HepG2 (cell line): ENCODE measurements around the gene TEX13D. TPM values are rescaled to one million over a fixed set of nuclear protein-coding genes. Genes with fewer than 3 reads are reported as not detected.

Source experiments
- ATAC-seq: fragments of 200-7000 bp; cut with Tn5 transposase; 3 replicates; pipeline ENCODE4 v1.9.1; 2020; ENCODE audit warnings: mild to moderate bottlenecking, moderate library complexity
- BruUV-seq: library from RNA; stranded (reverse); fragments of 400-500 nt; replicated peaks from 2 replicates; lab custom pipeline; 2021; lab: Mats Ljungman, UMichigan
- CTCF ChIA-PET: fragments of 300-600 bp; formaldehyde crosslinking; extraction: SDS; loops from one replicate; lab custom pipeline; 2021; ENCODE audit warnings: low total read pairs, inconsistent platforms, low intra/inter-chr PET ratio; lab: Yijun Ruan, JAX
- POLR2A ChIA-PET: fragments of 350-600 bp; sonication (Branson Sonifier 250); formaldehyde crosslinking; loops from one replicate; lab custom pipeline; 2020; ENCODE audit warnings: antibody characterized with exemption, inconsistent platforms; lab: Yijun Ruan, JAX
- DNase-seq: peaks from one replicate; pipeline ENCODE4 v3.0.0-alpha.2; 2015; ENCODE audit warnings: low spot score
- FAIRE-seq: peaks from 3 replicates; lab custom pipeline; 2011; peaks lifted over from hg19 to GRCh38; lab: Jason Lieb, UNC
- H2AFZ ChIP-seq: one replicate; pipeline ENCODE4 v1.6.1; 2011; ENCODE audit warnings: low read length, inconsistent platforms
- H3K27ac ChIP-seq: fragments of 300-600 bp; 3 replicates; pipeline ENCODE4 v1.8.0; 2011; ENCODE audit warnings: mixed run types, mild to moderate bottlenecking, mixed read lengths, low read length, inconsistent platforms; ENCODE audit not compliant: insufficient read depth; ENCODE audit errors: extremely low read length
- H3K27me3 ChIP-seq, 2 experiments: fragments of 200-600 bp in 1 of 2; 2 replicates in 1 of 2; 3 replicates in 1 of 2; pipeline versions ENCODE4 v1.6.0 to v1.8.0; 2011; ENCODE audit warnings: low read length in 2 of 2, mild to moderate bottlenecking in 2 of 2, moderate library complexity in 2 of 2, inconsistent platforms in 1 of 2; ENCODE audit not compliant: insufficient read depth in 2 of 2, control insufficient read depth in 1 of 2
- H3K36me3 ChIP-seq, 2 experiments: fragments of 200-600 bp in 1 of 2; replicated peaks in 1 of 2; 2 replicates in 1 of 2; 3 replicates in 1 of 2; pipeline versions ENCODE4 v1.5.1 to v1.8.0; 2011; ENCODE audit warnings: low read length in 2 of 2, inconsistent platforms in 1 of 2; ENCODE audit not compliant: insufficient read depth in 2 of 2, control insufficient read depth in 1 of 2
- H3K4me1 ChIP-seq: 2 replicates; pipeline ENCODE4 v1.5.1; 2012; ENCODE audit warnings: low read length, inconsistent platforms; ENCODE audit not compliant: insufficient read depth
- H3K4me2 ChIP-seq: 2 replicates; pipeline ENCODE4 v1.6.0; 2011; ENCODE audit warnings: low read depth, low read length, inconsistent platforms
- H3K4me3 ChIP-seq, 3 experiments: fragments of 200-600 bp in 1 of 3; sonication (generic), shearing (Covaris generic) in 1 of 3; replicated peaks in 1 of 3; 2 replicates each; pipeline ENCODE4 v1.5.1; 2011 to 2016; ENCODE audit warnings: low read length in 3 of 3, inconsistent platforms in 2 of 3, low read depth in 2 of 3, mild to moderate bottlenecking in 2 of 3, control low read depth in 1 of 3, mixed read lengths in 1 of 3; ENCODE audit not compliant: insufficient read depth in 1 of 3
- H3K79me2 ChIP-seq: one replicate; pipeline ENCODE4 v1.6.1; 2011; ENCODE audit warnings: low read length, inconsistent platforms; ENCODE audit not compliant: insufficient read depth
- H3K9ac ChIP-seq: 2 replicates; pipeline ENCODE4 v1.6.0; 2011; ENCODE audit warnings: mild to moderate bottlenecking, low read depth, low read length, inconsistent platforms; ENCODE audit not compliant: insufficient read depth
- H3K9me3 ChIP-seq: 2 replicates; pipeline ENCODE4 v1.5.1; 2012; ENCODE audit warnings: mild to moderate bottlenecking, low read length
- H4K20me1 ChIP-seq: 2 replicates; pipeline ENCODE4 v1.6.0; 2011; ENCODE audit warnings: inconsistent platforms, mild to moderate bottlenecking, low read length, moderate library complexity; ENCODE audit not compliant: insufficient read depth
- GFI1 ChIP-seq: sonication (generic); formaldehyde crosslinking; IDR thresholded peaks from 2 replicates; pipeline ENCODE4 v1.5.0; 2020; ENCODE audit warnings: missing genetic modification reagents, mild to moderate bottlenecking, borderline replicate concordance
- HMG20A ChIP-seq: IDR thresholded peaks from 2 replicates; pipeline ENCODE4 v1.6.1; 2016; ENCODE audit warnings: borderline replicate concordance
- RORA ChIP-seq: sonication (generic); formaldehyde crosslinking; IDR thresholded peaks from 2 replicates; pipeline ENCODE4 v1.5.0; 2020; ENCODE audit warnings: mild to moderate bottlenecking, missing genetic modification reagents, moderate library complexity
- SMYD3 ChIP-seq: sonication (generic); formaldehyde crosslinking; IDR thresholded peaks from 2 replicates; pipeline ENCODE4 v1.8.1; 2023; ENCODE audit warnings: mild to moderate bottlenecking, missing genetic modification reagents
- TAF1 ChIP-seq: sonication (generic); formaldehyde crosslinking; IDR thresholded peaks from 2 replicates; pipeline ENCODE4 v1.4.0; 2020; ENCODE audit warnings: missing genetic modification reagents
- ZC3H4 ChIP-seq: sonication (generic); formaldehyde crosslinking; IDR thresholded peaks from 2 replicates; pipeline ENCODE4 v1.4.0; 2020; ENCODE audit warnings: missing genetic modification reagents, borderline replicate concordance
- ZNF367 ChIP-seq: sonication (generic); formaldehyde crosslinking; IDR thresholded peaks from 2 replicates; pipeline ENCODE4 v1.4.0; 2020; ENCODE audit warnings: missing genetic modification reagents, borderline replicate concordance
- ZNF382 ChIP-seq: sonication (generic); formaldehyde crosslinking; IDR thresholded peaks from 2 replicates; pipeline ENCODE4 v1.5.0; 2020; ENCODE audit warnings: missing genetic modification reagents, mild to moderate bottlenecking, borderline replicate concordance
- ZNF451 ChIP-seq: sonication (generic); formaldehyde crosslinking; IDR thresholded peaks from 2 replicates; pipeline ENCODE4 v1.5.0; 2020; ENCODE audit warnings: mild to moderate bottlenecking, missing genetic modification reagents
- WGBS: methylation state at CpG from one replicate; pipeline ENCODE4 v1.1.6; 2017; ENCODE audit warnings: low lambda C conversion rate; 5-methylcytosine and 5-hydroxymethylcytosine counted together
- in situ Hi-C: cut with HindIII; loops from 2 replicates; pipeline ENCODE4 v1.10.0; 2017; ENCODE audit warnings: low pct_unique_long_range_greater_than_20kb; ENCODE audit not compliant: extremely low pct_ligation_motif_present
- intact Hi-C: fragments of 100-400 bp; cut with micrococcal nuclease; formaldehyde crosslinking; loops from one replicate; pipeline ENCODE4 v1.10.0; 2022; ENCODE audit not compliant: unreplicated experiment
- polyA plus RNA-seq, 8 experiments: library from polyadenylated mRNA; depleted of rRNA in 3 of 8; stranded (reverse) in 7 of 8; unstranded in 1 of 8; fragments of >200 nt; fragmentation: Illumina TruSeq in 4 of 8; extraction: Trizol in 4 of 8; gene quantifications; 2 replicates each; pipeline versions ENCODE4 v1.2.1 to v1.2.3, GENCODE V29; 2011 to 2016; ENCODE audit warnings: low read depth in 4 of 8, missing spikeins in 1 of 8, mixed read lengths in 1 of 8; ENCODE audit not compliant: insufficient read depth in 1 of 8
- total RNA-seq, 5 experiments: library from RNA; depleted of rRNA; stranded (reverse); fragments of >200 nt; fragmentation: Illumina TruSeq; extraction: Trizol; gene quantifications; 2 replicates each; pipeline ENCODE4 v1.2.3, GENCODE V29; 2016; ENCODE audit warnings: low read depth in 1 of 5
- TF ChIP-seq, protein P1 (sequence below): sonication (generic); formaldehyde crosslinking; IDR thresholded peaks from 2 replicates; pipeline ENCODE4 v1.8.0; 2022; ENCODE audit warnings: mild to moderate bottlenecking, missing genetic modification reagents; ENCODE audit not compliant: insufficient replicate concordance
- TF ChIP-seq, protein P2 (sequence below): fragments of 450-650 bp; IDR thresholded peaks from 2 replicates; pipeline ENCODE4 v1.6.1; 2017
- TF ChIP-seq, protein P3 (sequence below): sonication (generic); formaldehyde crosslinking; IDR thresholded peaks from 2 replicates; pipeline ENCODE4 v1.5.1; 2020; ENCODE audit warnings: mild to moderate bottlenecking, moderate library complexity, missing genetic modification reagents

Gene TEX13D
- total and polyA plus RNA-seq, 2 of the 13 experiments (the other 11 are each of a cell fraction or from before 2014, with no cell fraction given) = not detected

DNA sequence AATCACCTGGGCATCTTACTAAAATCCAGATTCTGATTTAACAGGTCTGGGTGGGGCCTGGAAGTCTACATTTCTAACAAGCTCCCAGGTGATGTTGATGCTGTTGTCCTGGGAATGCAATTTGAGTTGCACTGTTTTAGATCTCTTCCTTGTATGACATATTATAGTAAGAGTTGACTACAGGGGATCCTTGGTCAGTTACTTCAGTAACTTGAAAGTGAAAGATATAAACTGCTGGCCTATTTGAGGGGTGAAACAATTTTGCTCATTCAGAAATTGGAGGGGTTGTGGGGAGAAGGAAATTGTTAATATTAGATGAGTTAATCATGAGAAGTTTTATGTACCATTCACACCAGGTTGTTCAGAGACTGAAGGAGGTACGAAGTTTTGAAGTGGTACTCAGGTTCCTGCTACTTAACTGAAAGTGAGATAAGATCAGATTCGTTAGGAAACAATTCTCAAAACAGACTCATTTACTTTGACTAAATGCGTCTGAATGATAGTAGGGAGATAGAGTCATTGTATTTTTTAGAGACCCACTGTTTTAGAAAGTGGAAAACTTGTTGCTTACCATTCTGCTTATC lies 26.4 kb downstream of the TEX13D start:
- no peak overlapping the region for H3K4me2 ChIP-seq
- H3K9ac ChIP-seq = no peak overlapping the region
- TF ChIP-seq ZNF451 = no peak
- TF ChIP-seq, protein P1, sequence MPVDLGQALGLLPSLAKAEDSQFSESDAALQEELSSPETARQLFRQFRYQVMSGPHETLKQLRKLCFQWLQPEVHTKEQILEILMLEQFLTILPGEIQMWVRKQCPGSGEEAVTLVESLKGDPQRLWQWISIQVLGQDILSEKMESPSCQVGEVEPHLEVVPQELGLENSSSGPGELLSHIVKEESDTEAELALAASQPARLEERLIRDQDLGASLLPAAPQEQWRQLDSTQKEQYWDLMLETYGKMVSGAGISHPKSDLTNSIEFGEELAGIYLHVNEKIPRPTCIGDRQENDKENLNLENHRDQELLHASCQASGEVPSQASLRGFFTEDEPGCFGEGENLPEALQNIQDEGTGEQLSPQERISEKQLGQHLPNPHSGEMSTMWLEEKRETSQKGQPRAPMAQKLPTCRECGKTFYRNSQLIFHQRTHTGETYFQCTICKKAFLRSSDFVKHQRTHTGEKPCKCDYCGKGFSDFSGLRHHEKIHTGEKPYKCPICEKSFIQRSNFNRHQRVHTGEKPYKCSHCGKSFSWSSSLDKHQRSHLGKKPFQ = no peak
- TF ChIP-seq SMYD3 (CRISPR knock-in tag) = no peak
- no peak for TF ChIP-seq ZC3H4 (CRISPR knock-in tag)
- no peak for TF ChIP-seq TAF1 (CRISPR knock-in tag)
- TF ChIP-seq GFI1 = no peak
- TF ChIP-seq ZNF382 = no peak
- TF ChIP-seq, protein P2, sequence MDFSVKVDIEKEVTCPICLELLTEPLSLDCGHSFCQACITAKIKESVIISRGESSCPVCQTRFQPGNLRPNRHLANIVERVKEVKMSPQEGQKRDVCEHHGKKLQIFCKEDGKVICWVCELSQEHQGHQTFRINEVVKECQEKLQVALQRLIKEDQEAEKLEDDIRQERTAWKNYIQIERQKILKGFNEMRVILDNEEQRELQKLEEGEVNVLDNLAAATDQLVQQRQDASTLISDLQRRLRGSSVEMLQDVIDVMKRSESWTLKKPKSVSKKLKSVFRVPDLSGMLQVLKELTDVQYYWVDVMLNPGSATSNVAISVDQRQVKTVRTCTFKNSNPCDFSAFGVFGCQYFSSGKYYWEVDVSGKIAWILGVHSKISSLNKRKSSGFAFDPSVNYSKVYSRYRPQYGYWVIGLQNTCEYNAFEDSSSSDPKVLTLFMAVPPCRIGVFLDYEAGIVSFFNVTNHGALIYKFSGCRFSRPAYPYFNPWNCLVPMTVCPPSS = no peak
- no peak for TF ChIP-seq HMG20A
- TF ChIP-seq, protein P3, sequence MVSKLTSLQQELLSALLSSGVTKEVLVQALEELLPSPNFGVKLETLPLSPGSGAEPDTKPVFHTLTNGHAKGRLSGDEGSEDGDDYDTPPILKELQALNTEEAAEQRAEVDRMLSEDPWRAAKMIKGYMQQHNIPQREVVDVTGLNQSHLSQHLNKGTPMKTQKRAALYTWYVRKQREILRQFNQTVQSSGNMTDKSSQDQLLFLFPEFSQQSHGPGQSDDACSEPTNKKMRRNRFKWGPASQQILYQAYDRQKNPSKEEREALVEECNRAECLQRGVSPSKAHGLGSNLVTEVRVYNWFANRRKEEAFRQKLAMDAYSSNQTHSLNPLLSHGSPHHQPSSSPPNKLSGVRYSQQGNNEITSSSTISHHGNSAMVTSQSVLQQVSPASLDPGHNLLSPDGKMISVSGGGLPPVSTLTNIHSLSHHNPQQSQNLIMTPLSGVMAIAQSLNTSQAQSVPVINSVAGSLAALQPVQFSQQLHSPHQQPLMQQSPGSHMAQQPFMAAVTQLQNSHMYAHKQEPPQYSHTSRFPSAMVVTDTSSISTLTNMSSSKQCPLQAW (CRISPR knock-in tag) = no peak
- TF ChIP-seq RORA (CRISPR knock-in tag) = no peak
- no peak for TF ChIP-seq ZNF367 (CRISPR knock-in tag)
- no peak for ATAC-seq
- no peaks in the 10 kb centered on the region for H3K4me1 ChIP-seq
- POLR2A ChIA-PET = no interaction called here
- no peaks in the 10 kb centered on the region for H4K20me1 ChIP-seq
- no peaks in the 10 kb centered on the region for H3K79me2 ChIP-seq
- 28% methylated on average over 3 of the region's 3 CpGs for WGBS
- H3K9me3 ChIP-seq = no peaks in the 10 kb centered on the region
- no peaks in the 10 kb centered on the region for H3K27me3 ChIP-seq
- in situ Hi-C loops (no loop called here), intact Hi-C loops (no loop called here)
- CTCF ChIA-PET = no interaction called here
- DNase-seq = no peak
- no peak overlapping the region for H3K27ac ChIP-seq
- BruUV-seq = no TSS peak
- no peak for FAIRE-seq
- H3K4me3 ChIP-seq = no peak overlapping the region
- no peak overlapping the region for H2AFZ ChIP-seq
- no peaks in the 10 kb centered on the region for H3K36me3 ChIP-seq
